HG02623 (cell line): Measurements from ENCODE around the gene SLC12A2.

Experiments
- ATAC-seq: cut with Tn5 transposase; IDR thresholded peaks from one replicate; pipeline ENCODE4 v1.9.1; 2021; ENCODE audit warnings: moderate library complexity; ENCODE audit not compliant: unreplicated experiment

Gene SLC12A2

DNA sequence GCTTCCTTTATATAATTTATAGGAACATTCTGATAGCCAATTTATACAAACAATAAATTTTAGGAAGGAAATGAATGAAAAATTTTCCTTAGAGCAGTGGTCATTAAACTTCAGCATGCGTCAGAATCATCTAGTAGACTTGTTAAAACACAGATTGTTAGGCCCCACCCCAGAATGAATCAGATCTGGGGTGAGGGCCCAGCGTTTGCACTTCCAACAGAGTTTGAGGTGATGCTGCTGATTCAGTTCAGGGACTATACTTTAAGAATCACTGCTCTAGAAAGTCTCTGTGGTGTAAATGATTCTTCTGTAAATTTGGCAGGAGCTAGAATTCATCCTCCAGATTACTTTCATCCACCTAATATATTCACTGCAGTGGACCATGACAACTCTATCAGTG, 80.4 kb downstream of the SLC12A2 start:
- no peak for ATAC-seq

DNA sequence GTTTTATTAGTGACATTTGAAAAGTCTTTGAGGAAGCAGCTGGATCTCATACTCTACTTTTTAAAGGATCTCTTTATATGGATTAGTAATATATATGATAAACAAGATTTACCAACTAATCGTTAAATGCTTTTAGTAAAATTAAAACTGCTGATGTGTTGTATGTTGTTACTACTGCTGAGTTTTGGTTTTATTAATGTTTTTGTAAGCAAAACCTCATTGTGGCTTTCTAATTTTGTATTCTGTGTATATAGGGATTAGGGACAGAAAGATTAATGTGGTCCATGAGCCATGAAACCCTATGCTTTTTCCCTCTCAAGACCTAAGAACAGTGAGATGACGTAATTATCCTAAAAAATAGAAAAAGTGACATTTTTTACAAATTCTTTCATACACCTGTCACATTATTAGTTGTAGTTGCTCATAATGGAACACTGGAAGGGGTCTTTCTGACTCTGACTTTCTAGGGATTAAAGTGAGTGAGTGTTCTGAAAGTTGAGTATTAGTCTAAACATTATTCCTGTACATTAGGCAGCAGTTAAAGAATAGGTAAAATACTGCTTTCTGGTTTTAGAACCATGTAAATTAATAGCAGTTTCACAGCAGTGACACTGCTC, 85.9 kb downstream of the SLC12A2 start:
- ATAC-seq: no peak

DNA sequence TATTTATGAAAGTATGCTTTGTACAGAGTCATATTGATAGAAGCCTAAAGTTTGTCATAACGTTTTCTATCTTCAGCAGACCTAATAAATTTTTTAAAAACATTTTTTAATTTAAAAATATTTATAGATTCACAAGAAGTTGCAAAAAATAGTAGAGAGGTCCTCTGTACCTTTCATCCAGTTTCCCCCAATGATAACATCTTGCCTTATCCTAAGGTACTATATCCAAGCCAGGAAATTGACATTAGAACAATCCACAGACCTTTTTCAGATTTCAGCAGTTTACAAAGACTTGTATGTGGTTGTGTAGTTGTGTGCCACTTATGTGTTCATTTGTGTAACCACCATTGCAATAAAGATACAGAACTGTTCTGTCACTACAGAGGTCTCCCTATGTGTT, 88.5 kb downstream of the SLC12A2 start:
- ATAC-seq: no peak

DNA sequence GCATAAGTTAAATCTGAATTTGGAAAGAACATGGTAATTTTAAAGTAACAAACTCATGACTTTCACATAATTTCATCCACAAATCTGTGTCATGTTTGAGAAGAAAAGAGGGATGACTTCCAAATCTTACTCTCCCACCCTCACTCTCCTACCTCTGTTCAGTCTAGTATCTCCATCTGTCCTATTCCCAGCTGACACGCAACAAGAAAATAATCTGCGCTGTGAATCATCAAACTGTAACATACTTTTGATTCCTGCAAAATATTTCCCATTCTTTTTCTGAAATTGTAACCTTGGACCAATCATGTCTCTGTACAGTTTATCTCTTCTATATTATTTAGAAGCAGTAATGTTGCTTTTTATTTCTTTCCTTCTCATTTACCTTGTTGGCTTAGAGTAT, 91.4 kb downstream of the SLC12A2 start:
- ATAC-seq: no peak

DNA sequence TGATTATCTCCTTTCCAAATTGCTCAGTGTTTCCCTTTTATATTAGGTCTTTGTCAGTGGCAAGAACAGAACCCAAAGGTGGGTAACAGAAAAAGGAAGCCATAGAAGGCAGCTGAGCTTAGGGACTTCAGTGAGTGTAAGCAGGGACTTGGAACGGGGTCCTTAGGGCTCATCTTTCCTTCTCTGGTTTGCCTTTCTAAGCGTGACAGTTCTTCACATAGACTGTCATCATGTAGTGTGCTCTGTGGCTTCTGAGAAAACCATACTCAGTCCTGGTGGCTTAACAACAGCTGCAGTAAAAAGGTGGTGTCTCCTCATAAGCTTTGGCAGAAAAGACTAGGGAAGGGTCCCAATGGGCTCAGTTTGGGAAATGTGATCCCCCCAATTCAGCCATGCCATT, 108.8 kb downstream of the SLC12A2 start:
- ATAC-seq: peak; percentile 80

DNA sequence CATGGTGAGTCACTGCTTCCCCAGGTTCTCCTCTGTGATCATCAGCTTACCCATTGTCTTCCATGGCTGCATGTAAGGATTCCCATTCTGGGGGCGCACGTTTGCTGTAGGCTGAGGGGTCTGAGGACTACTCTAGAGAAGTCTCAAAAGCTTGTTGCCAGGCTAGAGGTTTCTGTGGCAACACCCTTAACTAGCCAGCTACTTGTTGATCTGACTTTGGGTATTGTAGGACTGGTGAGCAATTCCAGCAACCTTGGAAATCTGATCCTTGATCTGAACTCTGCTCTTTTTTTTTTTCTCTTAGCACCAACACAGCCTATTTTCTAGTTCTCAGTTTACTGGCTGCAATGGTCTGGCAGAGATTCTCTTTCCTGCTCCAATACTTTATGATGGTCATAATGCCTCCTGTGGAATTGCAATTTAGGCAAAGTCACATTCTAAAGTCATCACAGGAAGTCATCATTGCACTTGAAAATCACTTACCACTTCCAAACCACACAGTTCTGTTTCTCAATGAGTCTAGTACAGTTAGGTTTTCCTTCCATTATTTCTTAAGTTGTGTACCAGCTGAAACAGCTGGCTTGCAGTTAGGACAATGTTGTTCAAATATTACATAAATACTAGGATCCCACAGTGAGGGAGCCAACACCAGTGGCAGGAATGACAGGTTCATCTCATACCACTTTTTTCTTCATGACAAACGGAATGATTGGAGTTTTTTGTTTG, 110.3 kb downstream of the SLC12A2 start:
- ATAC-seq: no peak

DNA sequence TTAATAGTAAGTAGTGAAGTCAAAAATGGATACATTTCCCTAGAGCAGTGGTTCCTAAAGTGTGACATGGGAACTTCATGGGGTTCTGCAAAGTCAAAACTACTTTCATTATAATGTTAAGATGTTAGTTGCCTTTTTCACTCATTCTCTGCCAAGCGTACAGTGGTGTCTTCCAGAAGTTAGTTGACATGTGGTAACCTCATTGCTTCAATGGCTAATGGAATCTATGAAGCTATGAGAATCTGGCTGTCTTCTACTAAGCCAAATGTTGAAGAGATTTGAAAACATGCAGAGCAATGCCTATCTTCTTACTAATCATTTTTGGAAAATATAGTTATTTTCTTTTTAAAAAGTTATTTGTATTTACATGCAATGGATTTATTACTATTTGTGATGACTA, 111.8 kb downstream of the SLC12A2 start:
- ATAC-seq: no peak

DNA sequence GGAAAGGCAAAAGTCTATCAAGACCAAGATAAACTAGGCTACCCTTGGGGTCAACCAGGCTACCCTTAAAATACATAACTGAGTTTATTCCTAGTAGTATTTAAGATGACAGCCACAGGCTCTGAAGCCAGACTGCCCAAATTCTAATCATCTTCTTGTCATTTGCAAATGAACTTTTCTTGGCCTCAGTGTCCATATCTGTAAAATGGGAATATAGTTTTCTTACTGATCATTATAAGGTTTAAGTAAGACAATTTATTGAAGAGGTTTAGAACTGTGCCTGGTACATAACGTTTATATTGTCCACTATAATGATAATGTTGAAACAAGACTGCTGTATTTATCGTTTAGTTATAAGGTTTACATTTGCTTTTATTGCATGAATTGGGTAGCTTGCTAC, 112.5 kb downstream of the SLC12A2 start:
- no peak for ATAC-seq

DNA sequence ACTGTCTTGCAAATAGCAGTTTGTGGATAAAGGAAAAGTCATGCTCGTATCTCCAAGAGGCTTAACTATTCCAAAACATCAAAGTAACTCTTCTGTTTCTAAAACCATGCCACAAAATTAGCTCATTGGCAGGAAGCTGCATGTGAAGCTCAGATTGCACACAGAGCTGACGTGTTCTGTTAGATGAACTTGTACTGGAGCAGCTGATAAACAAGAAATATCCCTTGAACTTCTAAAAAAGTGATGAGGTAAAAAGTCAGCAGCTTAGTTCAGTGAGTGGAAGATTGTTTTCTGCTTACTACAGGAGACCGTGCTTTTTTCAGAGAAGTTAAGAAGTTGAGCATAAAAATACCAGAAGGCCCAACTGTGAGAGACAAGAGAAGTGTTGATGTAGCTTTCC, 113.2 kb downstream of the SLC12A2 start:
- no peak for ATAC-seq

DNA sequence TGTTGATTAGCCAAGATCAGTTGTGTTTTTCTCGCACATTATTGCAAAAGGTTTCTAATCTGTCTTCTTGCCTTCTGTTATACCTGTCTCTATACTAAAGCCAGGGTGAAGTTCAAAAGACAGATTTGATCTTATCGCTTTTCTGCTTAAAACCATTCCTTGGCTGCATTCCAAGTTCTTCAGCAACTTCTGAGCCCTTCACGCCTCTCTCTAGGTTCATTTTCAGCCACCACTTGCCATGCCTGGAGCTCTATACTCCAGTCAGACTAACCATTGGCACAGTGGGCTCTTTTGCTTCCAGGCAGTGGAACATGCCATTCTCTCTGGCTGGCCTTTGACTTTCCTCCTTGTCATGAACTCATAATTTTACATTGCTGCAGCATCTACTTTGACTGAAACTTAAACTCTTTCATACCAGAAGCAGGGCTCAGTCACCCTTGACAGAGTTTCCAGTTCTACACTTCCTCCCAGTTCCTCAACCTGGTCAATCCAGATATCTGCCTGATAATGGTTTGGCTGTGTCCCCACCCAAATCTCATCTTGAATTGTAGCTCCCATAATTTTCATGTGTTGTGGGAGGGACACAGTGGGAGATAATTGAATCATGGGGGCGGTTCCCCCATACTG, 114.4 kb downstream of the SLC12A2 start:
- ATAC-seq: no peak

DNA sequence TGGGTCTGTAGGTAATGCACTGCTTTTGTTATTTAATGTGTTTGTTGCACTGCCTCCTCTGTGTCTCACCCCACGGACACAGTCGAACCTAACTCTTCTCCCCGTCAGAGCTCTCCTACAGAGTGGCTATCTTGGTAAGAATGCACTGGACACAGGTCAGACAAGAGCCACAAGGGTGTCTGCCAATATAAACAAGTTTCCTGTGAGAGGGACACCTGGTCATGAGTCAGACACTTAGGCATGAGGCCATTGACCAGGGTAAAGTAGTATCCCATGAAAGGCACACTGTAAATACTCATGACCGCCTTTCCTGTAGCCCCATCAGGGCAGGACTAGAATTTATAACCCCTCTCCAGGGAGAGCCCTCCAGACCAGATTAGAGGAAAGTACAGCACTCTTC, 115.5 kb downstream of the SLC12A2 start:
- no peak for ATAC-seq

DNA sequence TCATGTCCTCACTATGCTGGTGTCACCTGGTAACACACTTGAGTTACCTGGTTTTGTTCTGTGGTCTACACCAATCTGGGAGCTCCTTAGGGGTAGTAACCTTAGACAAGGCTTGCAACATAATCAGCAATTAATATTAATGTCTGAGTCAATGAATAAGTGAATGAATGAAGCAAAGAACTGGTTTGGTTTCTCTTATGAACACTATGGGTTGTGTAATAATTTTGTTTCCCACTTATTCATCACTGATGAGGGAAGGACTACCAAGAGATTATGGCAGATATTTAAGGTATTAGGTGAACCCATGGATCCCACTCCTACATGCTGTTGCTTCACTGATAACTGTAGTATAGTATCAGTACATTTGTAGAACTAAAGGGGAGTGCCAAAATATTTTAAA, 116.0 kb downstream of the SLC12A2 start:
- no peak for ATAC-seq

DNA sequence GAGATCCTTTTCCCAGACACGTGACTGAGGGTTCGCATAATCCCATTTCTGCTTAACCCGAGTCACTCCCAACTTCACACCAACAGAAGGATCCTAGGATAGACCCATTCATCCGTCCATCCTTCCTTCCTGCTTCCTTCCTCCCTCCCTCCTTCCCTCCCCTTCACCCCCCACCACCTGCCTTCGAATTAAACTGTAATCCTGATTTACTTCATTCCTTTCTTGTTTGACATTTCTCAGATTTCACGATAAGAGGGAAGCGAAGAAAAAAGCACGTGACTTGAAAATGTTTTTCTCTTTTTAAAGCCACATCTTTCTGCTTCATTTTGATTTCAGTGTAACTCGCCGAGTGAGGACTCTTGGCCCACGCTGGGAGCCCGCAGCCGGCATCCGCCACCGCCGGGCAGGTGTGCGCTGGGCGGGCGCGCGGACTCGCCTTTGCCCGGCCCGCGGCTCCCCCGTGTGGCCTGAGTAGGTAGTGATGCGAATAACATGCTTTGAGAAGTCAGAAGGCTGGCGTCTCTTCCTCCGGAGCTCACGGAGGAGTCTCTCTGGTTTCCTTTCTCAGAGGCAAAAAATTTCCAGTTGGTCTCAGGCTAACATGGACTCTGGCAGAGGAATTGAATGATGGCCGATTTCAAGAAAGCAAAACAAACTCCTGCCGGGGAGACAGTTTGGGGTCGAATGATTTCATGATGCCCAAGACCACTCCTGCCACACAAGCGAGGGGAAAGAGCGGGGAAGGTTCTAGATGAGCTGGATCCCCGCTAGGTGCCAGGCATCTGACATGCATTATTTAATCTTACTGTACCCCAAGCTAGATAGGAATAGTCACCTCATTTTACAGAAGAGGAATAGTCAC, 117.7 kb downstream of the SLC12A2 start:
- peak; percentile 97 for ATAC-seq

DNA sequence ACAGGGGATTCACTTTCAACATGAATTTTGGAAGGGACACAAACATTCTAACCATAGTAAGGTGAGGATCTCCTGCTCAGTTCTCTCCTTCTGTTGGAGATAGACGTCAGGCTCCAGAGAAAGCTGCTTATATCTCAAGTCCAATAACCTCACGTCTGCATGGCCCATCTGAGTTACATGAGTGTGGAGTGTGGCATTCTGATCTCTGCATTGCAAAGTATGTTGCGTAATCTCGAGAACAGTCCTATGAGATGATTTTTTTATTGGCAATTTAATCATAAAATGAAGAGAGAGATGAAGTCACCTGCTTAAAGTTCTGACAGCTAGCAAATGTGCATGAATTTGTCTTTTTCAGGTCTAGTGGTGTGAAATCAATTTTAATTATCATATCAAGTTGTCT, 118.8 kb downstream of the SLC12A2 start:
- no peak for ATAC-seq

DNA sequence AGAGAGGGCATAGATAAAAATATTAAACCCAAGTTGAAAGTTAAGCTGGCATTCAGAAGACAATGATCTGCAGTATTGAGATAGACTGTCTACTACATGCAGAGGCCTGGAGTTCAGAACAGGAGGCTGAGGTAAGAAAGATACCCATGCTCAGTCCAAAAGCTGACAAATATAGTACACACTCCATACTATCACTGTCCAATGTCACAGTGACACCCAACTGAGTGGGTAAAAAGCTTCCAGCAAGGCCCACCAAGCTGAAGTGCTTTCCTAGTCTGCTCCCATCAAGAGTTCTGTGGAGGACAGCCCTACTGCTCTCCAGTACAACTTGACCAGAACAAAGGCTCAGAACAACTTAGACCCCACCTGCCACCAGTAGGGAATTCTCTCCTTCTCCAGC, 124.9 kb downstream of the SLC12A2 start:
- ATAC-seq: no peak

DNA sequence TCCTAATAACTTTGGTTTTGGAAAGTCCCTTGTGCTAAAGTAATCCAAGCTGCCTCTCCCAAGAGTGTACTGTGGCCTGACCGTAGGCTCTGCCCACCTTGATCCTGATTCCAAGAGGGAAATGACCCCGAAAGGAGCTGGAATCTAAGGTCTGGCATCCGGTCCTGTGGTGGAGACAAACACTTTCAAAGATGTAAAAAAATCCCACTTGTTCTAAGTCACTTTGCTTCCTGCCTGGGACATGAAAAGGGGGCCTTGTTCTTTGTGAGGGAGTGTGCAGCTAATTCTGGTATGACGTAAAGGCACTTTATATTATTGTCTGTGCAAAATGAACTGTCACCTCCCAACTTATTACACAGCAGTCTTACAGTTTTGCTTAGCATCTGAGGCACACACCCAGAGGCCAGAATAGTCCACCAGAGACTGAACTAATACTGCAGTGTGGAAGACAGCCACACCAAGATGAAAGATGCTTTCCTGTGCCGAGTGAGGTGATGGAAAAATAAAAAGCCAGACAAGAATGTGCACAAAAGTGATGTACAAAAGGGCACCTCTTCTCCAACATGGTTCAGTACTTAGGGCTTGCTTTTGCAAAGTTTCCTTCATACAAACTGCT, 128.7 kb downstream of the SLC12A2 start:
- ATAC-seq: no peak

DNA sequence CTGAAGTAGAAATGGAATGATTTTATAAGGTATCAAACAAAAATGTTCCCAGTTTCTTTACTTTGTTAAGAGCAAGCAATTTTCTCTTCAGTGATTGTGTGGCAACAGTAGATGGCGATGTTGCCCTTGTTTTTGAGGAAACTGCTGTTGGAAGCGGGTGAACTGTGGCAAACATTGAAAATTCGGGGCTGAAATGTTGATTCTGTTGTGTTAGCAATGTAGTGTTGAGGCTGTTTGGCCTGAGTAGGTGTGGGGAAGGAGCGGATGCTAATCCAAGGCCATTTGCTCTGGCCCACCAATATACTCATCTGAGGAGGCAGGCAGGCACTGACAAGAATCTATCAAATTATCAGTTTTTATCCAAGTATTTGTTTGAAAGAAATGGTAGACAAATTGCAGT, 129.8 kb downstream of the SLC12A2 start:
- ATAC-seq: no peak

DNA sequence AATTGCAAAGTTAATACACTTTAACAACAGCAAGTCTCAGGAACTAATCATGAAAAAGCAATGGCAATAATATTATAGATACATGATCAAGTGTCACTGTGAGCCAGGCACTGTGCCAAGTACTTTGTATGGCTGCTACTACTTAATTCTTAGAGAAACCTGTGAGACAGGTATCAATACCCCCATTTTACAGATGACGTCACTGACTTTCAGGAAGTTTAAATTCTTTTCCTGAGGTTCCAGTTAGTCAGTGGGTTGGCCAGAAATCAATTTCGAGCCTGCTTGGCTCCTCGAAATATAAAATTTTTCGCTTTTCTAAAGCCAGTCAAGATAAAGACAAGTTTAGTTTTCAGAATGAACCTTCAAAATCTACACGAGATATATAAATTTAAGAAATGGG, 130.3 kb downstream of the SLC12A2 start:
- ATAC-seq: no peak

DNA sequence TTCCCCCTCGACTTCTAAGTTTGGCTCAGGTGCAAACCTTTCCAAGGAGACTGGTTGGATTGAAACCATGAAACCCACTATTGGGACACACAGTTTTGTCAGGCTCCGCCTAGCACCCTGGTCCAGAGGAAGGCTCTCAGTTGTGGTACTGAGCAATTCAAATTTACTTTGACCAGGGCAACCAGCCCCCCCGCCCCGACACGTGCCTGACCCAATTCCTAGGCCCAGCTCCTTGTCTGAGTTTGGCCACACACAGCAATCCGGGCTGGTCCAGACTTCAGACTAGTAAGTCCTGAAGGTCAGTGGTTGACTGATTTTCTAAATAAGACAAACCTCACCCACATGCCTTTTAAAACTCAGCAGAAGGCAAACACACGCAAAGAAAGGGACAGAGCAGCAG, 132.7 kb downstream of the SLC12A2 start:
- ATAC-seq: no peak

DNA sequence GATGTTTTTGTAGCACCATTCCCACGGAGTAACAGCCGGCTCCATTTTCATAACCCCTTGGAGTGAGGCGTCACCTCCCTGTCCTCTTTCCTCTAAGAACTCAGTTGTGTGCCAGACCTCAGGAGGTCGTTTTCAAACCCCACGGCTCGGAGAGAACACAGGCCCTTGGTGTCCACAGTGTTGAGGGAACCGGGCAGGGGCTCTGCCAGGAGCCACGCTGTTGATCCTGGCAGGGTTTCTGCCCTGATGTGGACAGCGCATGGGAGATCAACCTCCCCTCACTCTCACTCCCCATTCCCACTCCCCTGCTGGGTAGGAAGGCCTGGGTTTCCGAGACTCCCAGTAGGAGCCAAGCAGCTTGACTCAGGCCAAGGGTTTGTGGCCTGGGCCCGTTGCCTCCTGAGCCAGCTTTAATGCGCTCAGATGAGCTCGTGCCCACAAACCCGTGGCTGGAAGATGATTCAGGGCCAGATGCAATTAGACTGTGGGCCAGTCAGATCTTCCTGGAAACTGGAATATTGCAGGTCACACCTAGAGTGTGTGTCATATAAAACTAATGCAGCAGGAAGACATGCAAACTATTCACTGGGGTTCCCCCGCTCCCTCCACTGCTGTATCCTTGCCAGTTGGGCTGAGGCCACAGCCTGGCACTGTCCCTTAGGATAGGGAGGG, 133.4 kb downstream of the SLC12A2 start:
- ATAC-seq: no peak

DNA sequence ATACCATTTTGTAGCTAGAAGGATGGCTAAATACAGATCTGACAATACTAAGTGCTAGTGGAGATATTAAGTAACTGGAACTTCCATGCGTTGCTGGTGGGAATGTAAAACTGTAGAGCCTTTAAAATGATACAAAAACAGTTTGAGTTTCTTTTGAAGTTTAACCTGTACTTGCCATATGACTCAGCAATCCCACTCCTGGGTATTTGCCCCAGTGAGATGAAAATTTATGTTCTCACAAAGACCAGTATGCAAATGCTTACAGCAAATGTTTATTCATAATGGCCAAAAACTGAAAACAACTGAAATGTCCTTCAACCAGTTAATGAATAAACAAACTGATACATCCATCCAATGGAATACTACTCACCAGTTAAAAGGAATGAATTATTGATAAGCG, 137.3 kb downstream of the SLC12A2 start:
- ATAC-seq: no peak
